AG09319 (cell line): Measurements from ENCODE around the gene FAM13A.

ENCODE experiments used
- DNase-seq: peaks from one replicate; pipeline ENCODE4 v3.0.0-alpha.2; 2010; ENCODE audit warnings: low read depth; ENCODE audit errors: extremely low read depth
- CTCF ChIP-seq: IDR thresholded peaks from 2 replicates; pipeline ENCODE4 v1.5.1; 2011; ENCODE audit warnings: low read depth, mild to moderate bottlenecking, inconsistent platforms, low read length, moderate library complexity

FAM13A gene

GRCh38 chr4:88825931-88826330, 231.1 kb downstream of the FAM13A start:
- DNase-seq, result no peak
- no peak for TF ChIP-seq CTCF

- TF ChIP-seq CTCF, result no peak
These were observed 233.7 kb downstream of the FAM13A start for GRCh38 chr4:88823058-88823919.

GRCh38 chr4:88822034-88822789, 234.8 kb downstream of the FAM13A start:
- TF ChIP-seq CTCF, result no peak
- DNase-seq, result no peak

More at GRCh38 chr4:88823058-88823919, 233.7 kb downstream of the FAM13A start:
- peak; percentile 92 for DNase-seq

- TF ChIP-seq CTCF, result no peak
- DNase-seq, result no peak
These were observed 235.5 kb downstream of the FAM13A start for GRCh38 chr4:88821522-88821921.

GRCh38 chr4:88820698-88821415, 236.1 kb downstream of the FAM13A start:
- TF ChIP-seq CTCF, result no peak
- no peak for DNase-seq

GRCh38 chr4:88819818-88820697, 236.9 kb downstream of the FAM13A start:
- DNase-seq, result no peak
- TF ChIP-seq CTCF, result no peak
